H9 (cell line): Measurements from ENCODE around the gene MICAL3. TPM values are rescaled to one million over a fixed set of nuclear protein-coding genes. Genes with fewer than 3 reads are reported as not detected.

Experiments used
- DNase-seq: peaks from one replicate; pipeline ENCODE4 v3.0.0-alpha.2; 2017
- H2AFZ ChIP-seq: one replicate; pipeline ENCODE4 v1.6.1; 2013; ENCODE audit warnings: mild to moderate bottlenecking, low read length, control low read depth, moderate library complexity
- H2AK5ac ChIP-seq: 2 replicates; pipeline ENCODE4 v1.6.1; 2013; ENCODE audit warnings: low read length, control low read depth, mixed read lengths; ENCODE audit not compliant: insufficient read length
- H2BK120ac ChIP-seq: one replicate; pipeline ENCODE4 v1.6.1; 2013; ENCODE audit warnings: low read depth, mild to moderate bottlenecking, low read length, control low read depth, inconsistent platforms; ENCODE audit not compliant: poor library complexity, severe bottlenecking
- H2BK12ac ChIP-seq: 2 replicates; pipeline ENCODE4 v1.6.1; 2013; ENCODE audit warnings: low read length, control low read depth, mixed read lengths, low read depth; ENCODE audit not compliant: insufficient read length
- H2BK15ac ChIP-seq: 2 replicates; pipeline ENCODE4 v1.6.1; 2013; ENCODE audit warnings: low read depth, low read length, control low read depth
- H2BK20ac ChIP-seq: one replicate; pipeline ENCODE4 v1.6.1; 2013; ENCODE audit warnings: low read depth, mild to moderate bottlenecking, low read length, control low read depth, inconsistent platforms; ENCODE audit not compliant: poor library complexity, severe bottlenecking
- H2BK5ac ChIP-seq: 2 replicates; pipeline ENCODE4 v1.6.1; 2013; ENCODE audit warnings: low read length, control low read depth, mixed read lengths; ENCODE audit not compliant: insufficient read length
- H3K14ac ChIP-seq: 2 replicates; pipeline ENCODE4 v1.6.1; 2013; ENCODE audit warnings: low read length, control low read depth; ENCODE audit not compliant: insufficient read depth
- H3K18ac ChIP-seq: 2 replicates; pipeline ENCODE4 v1.6.1; 2013; ENCODE audit warnings: low read depth, mild to moderate bottlenecking, mixed read lengths, low read length, control low read depth; ENCODE audit not compliant: insufficient read length
- H3K23ac ChIP-seq: 2 replicates; pipeline ENCODE4 v1.6.1; 2013; ENCODE audit warnings: low read length, control low read depth, mixed read lengths, low read depth; ENCODE audit not compliant: insufficient read length
- H3K23me2 ChIP-seq: 2 replicates; pipeline ENCODE4 v1.6.1; 2013; ENCODE audit warnings: low read depth, mild to moderate bottlenecking, mixed read lengths, low read length, control low read depth; ENCODE audit not compliant: insufficient read length, poor library complexity, severe bottlenecking
- H3K27ac ChIP-seq: 2 replicates; pipeline ENCODE4 v1.5.1; 2013; ENCODE audit warnings: low read length, control low read depth, mixed read lengths, low read depth; ENCODE audit not compliant: insufficient read length
- H3K27me3 ChIP-seq: 2 replicates; pipeline ENCODE4 v1.6.1; 2013; ENCODE audit warnings: low read length, control low read depth, inconsistent platforms; ENCODE audit not compliant: insufficient read depth
- H3K4ac ChIP-seq: 2 replicates; pipeline ENCODE4 v1.6.1; 2013; ENCODE audit warnings: low read depth, mild to moderate bottlenecking, control low read depth, inconsistent platforms, low read length, moderate library complexity
- H3K4me1 ChIP-seq: 2 replicates; pipeline ENCODE4 v1.6.1; 2013; ENCODE audit warnings: low read length, control low read depth, inconsistent platforms; ENCODE audit not compliant: insufficient read depth
- H3K4me2 ChIP-seq: 2 replicates; pipeline ENCODE4 v1.6.1; 2013; ENCODE audit warnings: low read length, control low read depth, mixed read lengths; ENCODE audit not compliant: insufficient read length, insufficient read depth
- H3K56ac ChIP-seq: 2 replicates; pipeline ENCODE4 v1.6.1; 2013; ENCODE audit warnings: low read depth, mild to moderate bottlenecking, mixed read lengths, low read length, control low read depth; ENCODE audit not compliant: insufficient read length
- H3K79me1 ChIP-seq: 2 replicates; pipeline ENCODE4 v1.6.1; 2013; ENCODE audit warnings: low read depth, mild to moderate bottlenecking, moderate library complexity, low read length, control low read depth, inconsistent platforms; ENCODE audit not compliant: insufficient read depth, poor library complexity, severe bottlenecking
- H3K79me2 ChIP-seq: 2 replicates; pipeline ENCODE4 v1.6.1; 2013; ENCODE audit warnings: low read length, control low read depth, inconsistent platforms; ENCODE audit not compliant: insufficient read depth
- H3K9ac ChIP-seq: 2 replicates; pipeline ENCODE4 v1.6.1; 2013; ENCODE audit warnings: low read length, control low read depth, mixed read lengths; ENCODE audit not compliant: insufficient read length; ENCODE audit errors: extremely low read depth
- H3K9me3 ChIP-seq: one replicate; pipeline ENCODE4 v1.6.1; 2013; ENCODE audit warnings: low read depth, low read length, inconsistent platforms; ENCODE audit not compliant: control insufficient read depth
- H3T11ph ChIP-seq: one replicate; pipeline ENCODE4 v1.6.1; 2013; ENCODE audit warnings: mild to moderate bottlenecking, low read length, control low read depth, inconsistent platforms
- H4K20me1 ChIP-seq: one replicate; pipeline ENCODE4 v1.6.1; 2013; ENCODE audit not compliant: control insufficient read depth, insufficient read length, insufficient read depth
- H4K5ac ChIP-seq: 2 replicates; pipeline ENCODE4 v1.6.1; 2013; ENCODE audit warnings: low read depth, mild to moderate bottlenecking, mixed read lengths, low read length, control low read depth; ENCODE audit not compliant: insufficient read length
- H4K8ac ChIP-seq: replicated peaks from 2 replicates; pipeline ENCODE4 v1.6.1; 2013; ENCODE audit warnings: low read length, control low read depth, mixed read lengths, low read depth; ENCODE audit not compliant: insufficient read length
- H4K91ac ChIP-seq: 2 replicates; pipeline ENCODE4 v1.6.1; 2013; ENCODE audit warnings: low read depth, mild to moderate bottlenecking, moderate library complexity, mixed read lengths, low read length, control low read depth; ENCODE audit not compliant: insufficient read length
- H3K27ac Mint-ChIP-seq, 3 experiments: 2 replicates in 2 of 3; 3 replicates in 1 of 3; pipeline ENCODE4 v1.8.0; 2020 to 2021; ENCODE audit warnings: mixed read lengths in 3 of 3, mild to moderate bottlenecking in 1 of 3, moderate library complexity in 1 of 3
- H3K27me3 Mint-ChIP-seq: 2 replicates; pipeline ENCODE4 v1.8.0; 2021; ENCODE audit warnings: low read depth, mild to moderate bottlenecking, moderate library complexity, mixed read lengths
- H3K36me3 Mint-ChIP-seq, 3 experiments: 2 replicates in 2 of 3; 3 replicates in 1 of 3; pipeline ENCODE4 v1.8.0; 2020 to 2021; ENCODE audit warnings: low read depth in 3 of 3, mixed read lengths in 3 of 3; ENCODE audit not compliant: insufficient read depth in 1 of 3
- H3K4me1 Mint-ChIP-seq, 2 experiments: 2 replicates each; pipeline ENCODE4 v1.8.0; 2020; ENCODE audit warnings: mixed read lengths in 2 of 2
- H3K4me3 Mint-ChIP-seq, 2 experiments: 2 replicates in 1 of 2; 3 replicates in 1 of 2; pipeline ENCODE4 v1.8.0; 2020 to 2021; ENCODE audit warnings: mild to moderate bottlenecking in 2 of 2, mixed read lengths in 2 of 2, moderate library complexity in 1 of 2
- H3K9me3 Mint-ChIP-seq, 2 experiments: 2 replicates in 1 of 2; 3 replicates in 1 of 2; pipeline ENCODE4 v1.8.0; 2020; ENCODE audit warnings: mild to moderate bottlenecking in 2 of 2, mixed read lengths in 2 of 2, moderate library complexity in 1 of 2
- WGBS: extraction: QIAGEN DNeasy Blood & Tissue Kit; methylation state at CpG from one replicate; pipeline ENCODE4 v1.1.7; 2013; ENCODE audit warnings: missing lambda C conversion rate, low lambda C conversion rate, mixed read lengths; ENCODE audit not compliant: insufficient read length; ENCODE audit errors: extremely low coverage; 5-methylcytosine and 5-hydroxymethylcytosine counted together
- total RNA-seq: library from RNA; stranded (reverse); gene quantifications from 2 replicates; pipeline ENCODE4 v1.2.1, GENCODE V29; 2021
- TF ChIP-seq, protein P1 (sequence below): fragments of 200-600 bp; sonication (generic); conservative IDR thresholded peaks from 3 replicates; pipeline ENCODE4 v1.8.0; 2021; ENCODE audit warnings: antibody characterized with exemption, mild to moderate bottlenecking

The MICAL3 gene
- total RNA-seq, 1 experiment from 2014 or later = 50.2 TPM

DNA sequence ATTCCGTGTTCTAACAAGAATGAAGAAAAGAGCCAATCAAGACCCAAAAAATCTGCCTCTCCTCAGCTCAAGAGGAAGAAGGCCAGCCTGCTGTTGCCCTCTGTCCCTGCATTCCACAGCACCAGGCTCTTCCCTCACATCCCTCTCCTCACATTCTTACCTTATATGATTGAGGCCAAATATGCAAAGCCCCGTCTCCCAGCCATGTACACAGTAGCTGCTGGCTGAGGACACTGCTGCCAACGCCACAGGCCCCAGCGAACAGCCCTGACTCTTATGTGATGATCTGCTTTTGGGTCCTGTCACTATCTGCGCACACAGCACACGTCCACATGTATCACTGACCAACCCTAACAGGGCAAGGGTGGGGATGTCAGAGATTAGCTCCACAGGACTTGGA lies 60.2 kb downstream of the MICAL3 start:
- TF ChIP-seq, protein P1, sequence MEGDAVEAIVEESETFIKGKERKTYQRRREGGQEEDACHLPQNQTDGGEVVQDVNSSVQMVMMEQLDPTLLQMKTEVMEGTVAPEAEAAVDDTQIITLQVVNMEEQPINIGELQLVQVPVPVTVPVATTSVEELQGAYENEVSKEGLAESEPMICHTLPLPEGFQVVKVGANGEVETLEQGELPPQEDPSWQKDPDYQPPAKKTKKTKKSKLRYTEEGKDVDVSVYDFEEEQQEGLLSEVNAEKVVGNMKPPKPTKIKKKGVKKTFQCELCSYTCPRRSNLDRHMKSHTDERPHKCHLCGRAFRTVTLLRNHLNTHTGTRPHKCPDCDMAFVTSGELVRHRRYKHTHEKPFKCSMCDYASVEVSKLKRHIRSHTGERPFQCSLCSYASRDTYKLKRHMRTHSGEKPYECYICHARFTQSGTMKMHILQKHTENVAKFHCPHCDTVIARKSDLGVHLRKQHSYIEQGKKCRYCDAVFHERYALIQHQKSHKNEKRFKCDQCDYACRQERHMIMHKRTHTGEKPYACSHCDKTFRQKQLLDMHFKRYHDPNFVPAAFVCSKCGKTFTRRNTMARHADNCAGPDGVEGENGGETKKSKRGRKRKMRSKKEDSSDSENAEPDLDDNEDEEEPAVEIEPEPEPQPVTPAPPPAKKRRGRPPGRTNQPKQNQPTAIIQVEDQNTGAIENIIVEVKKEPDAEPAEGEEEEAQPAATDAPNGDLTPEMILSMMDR = no peak
- no peaks in the 10 kb centered on the region for H3K79me1 ChIP-seq
- peak overlapping the region; percentile 16 to 80 (median 49); a peak in 5 of 7 replicates for H3K27ac Mint-ChIP-seq
- no peak overlapping the region for H4K91ac ChIP-seq
- H4K8ac ChIP-seq = no peak overlapping the region
- no peak overlapping the region for H4K5ac ChIP-seq
- peaks cover 3% of the 10 kb centered on the region; the same call in 1 of the 2 replicates for H3K79me2 ChIP-seq
- no peak overlapping the region for H3K56ac ChIP-seq
- no peaks in the 10 kb centered on the region for H3K27me3 ChIP-seq
- H2BK5ac ChIP-seq = no peak overlapping the region
- WGBS = no CpG with 5 or more reads among the region's 6 CpGs
- no peak for DNase-seq
- no peak overlapping the region for H3K4me3 Mint-ChIP-seq
- peaks cover 39 to 46% of the 10 kb centered on the region in 2 experiments for H3K4me1 Mint-ChIP-seq
- H3K23me2 ChIP-seq = no peaks in the 10 kb centered on the region
- no peaks in the 10 kb centered on the region; the same call in 1 of the 2 replicates for H3K4me1 ChIP-seq
- H4K20me1 ChIP-seq = no peaks in the 10 kb centered on the region
- no peak overlapping the region for H3T11ph ChIP-seq
- H3K9ac ChIP-seq = no peak overlapping the region
- no peak overlapping the region for H2BK120ac ChIP-seq
- no peak overlapping the region for H3K23ac ChIP-seq
- H2AK5ac ChIP-seq = no peak overlapping the region
- H3K9me3 ChIP-seq = no peaks in the 10 kb centered on the region
- H3K27ac ChIP-seq = no peak overlapping the region
- no peak overlapping the region for H3K14ac ChIP-seq
- no peak overlapping the region for H3K4me2 ChIP-seq
- no peaks in the 10 kb centered on the region for H3K27me3 Mint-ChIP-seq
- no peak overlapping the region for H2BK20ac ChIP-seq
- H3K36me3 Mint-ChIP-seq = peaks cover 0 to 2% (median under 1%) of the 10 kb centered on the region in 3 experiments; a peak in 3 of 7 replicates
- no peak overlapping the region for H2BK12ac ChIP-seq
- H3K9me3 Mint-ChIP-seq = no peaks in the 10 kb centered on the region
- H2AFZ ChIP-seq = no peak overlapping the region
- H3K18ac ChIP-seq = no peak overlapping the region
- H3K4ac ChIP-seq = no peak overlapping the region
- H2BK15ac ChIP-seq = no peak overlapping the region
